ELF-1 (cell line): Measurements from ENCODE around the gene PARP12.
A peak's percentile ranks its signal among the peaks of the same experiment; 100 is the strongest.
"Not testable (repeated sequence)": the region's sequence is repeated elsewhere in the genome, so short reads cannot be mapped to it uniquely, and the experiment has no call there.

Experiments used
- DNase-seq: peaks from one replicate; pipeline ENCODE4 v3.0.0-alpha.2; 2016; ENCODE audit warnings: low read depth, low spot score

PARP12 gene, protein sequence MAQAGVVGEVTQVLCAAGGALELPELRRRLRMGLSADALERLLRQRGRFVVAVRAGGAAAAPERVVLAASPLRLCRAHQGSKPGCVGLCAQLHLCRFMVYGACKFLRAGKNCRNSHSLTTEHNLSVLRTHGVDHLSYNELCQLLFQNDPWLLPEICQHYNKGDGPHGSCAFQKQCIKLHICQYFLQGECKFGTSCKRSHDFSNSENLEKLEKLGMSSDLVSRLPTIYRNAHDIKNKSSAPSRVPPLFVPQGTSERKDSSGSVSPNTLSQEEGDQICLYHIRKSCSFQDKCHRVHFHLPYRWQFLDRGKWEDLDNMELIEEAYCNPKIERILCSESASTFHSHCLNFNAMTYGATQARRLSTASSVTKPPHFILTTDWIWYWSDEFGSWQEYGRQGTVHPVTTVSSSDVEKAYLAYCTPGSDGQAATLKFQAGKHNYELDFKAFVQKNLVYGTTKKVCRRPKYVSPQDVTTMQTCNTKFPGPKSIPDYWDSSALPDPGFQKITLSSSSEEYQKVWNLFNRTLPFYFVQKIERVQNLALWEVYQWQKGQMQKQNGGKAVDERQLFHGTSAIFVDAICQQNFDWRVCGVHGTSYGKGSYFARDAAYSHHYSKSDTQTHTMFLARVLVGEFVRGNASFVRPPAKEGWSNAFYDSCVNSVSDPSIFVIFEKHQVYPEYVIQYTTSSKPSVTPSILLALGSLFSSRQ

DNA sequence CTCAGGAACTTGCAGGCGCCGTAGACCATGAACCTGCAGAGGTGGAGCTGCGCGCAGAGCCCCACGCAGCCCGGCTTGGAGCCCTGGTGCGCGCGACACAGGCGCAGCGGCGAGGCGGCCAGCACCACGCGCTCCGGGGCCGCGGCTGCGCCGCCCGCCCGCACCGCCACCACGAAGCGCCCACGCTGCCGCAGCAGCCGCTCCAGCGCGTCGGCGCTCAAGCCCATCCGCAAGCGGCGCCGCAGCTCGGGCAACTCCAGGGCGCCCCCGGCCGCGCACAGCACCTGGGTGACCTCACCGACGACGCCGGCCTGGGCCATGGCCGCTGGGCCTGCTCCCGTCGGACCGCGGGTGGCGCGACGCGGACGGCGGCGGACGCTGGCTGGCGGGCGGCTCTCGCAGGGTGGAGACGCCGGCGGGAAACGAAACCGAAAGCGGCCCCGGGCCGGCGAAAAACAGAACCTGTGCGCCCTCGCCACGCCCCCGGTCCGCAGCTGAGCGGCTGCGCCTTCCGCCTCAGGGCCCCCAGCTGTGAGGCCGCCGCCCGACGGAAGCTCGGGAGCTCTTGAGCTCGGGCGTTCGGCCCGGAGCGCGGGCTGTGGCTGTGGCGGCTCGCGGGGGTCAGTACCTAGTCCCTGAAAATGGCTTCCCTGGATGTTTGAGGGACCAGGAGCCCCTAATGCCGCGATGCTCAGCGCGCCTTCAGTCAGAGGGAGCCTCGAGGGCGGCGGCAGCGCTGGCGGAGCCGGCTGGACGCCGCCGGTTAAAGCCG is at the start of gene PARP12:
PARP12 (minus strand) TSS at position 424 of the 772 bp plus-strand sequence; CDS start at position 320, 104 bp downstream.
- peak; percentile 81 for DNase-seq

DNA sequence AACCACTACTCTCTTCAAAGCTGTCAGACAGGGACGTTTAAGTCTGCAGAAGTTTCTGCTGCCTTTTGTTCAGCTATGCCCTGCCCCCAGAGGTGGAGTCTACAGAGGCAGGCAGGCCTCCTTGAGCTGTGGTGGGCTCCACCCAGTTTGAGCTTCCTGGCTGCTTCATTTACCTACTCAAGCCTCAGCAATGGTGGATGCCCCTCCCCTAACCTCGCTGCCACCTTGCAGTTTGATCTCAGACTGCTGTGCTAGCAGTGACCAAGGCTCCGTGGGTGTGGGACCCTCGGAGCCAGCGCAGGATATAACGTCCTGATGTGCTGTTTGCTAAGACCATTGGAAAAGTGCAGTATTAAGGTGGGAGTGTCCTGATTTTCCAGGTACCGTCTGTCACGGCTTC is 46.0 kb upstream of the PARP12 start:
- not testable (repeated sequence) for DNase-seq

DNA sequence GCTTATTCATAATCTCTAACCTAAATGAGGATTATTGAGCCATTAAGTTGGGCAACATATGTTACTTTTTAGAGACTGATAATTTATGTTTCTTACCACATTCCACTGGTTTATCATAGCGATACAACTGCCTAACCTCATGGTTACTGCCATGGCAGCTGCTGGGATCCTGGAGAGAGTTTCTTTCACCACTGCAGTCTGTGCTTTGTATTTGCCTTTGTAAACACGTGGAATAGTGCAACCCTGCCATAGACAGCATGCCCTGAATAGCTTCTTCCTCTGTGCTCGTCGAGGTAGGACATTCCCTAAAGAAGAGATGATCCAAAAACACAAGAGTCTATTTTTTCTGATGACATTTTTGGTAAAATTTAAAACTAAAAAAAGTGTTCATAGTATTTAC is 33.7 kb upstream of the PARP12 start:
- no peak for DNase-seq

DNA sequence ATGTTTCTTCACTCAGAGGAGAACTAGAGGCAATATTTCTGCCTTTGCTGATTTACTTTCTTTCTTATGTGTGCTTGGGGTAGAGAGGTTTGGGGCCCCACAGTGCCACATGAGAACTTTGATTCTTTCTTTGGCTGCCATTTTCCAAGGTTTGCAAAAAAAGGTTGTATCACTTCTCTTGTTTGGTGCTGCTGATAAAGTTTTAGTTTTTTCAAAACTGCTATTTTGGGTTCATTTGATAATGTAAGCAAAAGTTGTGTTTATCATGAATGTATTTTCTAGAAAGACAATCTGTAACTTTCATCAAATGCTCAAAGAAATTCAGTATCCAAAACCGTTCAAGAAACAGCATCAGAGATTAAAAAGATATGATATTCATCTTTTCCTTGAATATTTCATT is 30.6 kb upstream of the PARP12 start:
- DNase-seq, result no peak

DNA sequence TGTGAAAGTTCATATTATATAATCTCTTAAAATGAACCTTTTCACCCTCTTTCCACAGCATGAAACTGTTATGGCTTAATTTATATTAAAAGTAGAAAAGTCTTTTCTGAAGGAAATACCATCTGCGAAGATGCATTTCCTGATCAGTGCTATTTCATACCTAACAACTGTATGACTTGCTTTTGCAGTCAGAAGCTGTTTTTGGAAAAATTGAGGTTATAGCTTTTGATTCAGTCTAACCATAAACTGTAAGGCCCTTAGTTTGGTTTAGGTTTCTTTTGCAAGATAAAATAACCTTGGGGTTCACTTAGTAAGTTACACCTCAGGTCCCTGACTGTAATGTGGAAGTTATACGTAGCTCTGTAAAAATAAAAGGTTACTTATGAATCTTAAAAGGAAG is 22.7 kb upstream of the PARP12 start:
- no peak for DNase-seq

GRCh38 chr7:140084972-140085371 is 22.2 kb upstream of the PARP12 start:
- DNase-seq, result no peak

- DNase-seq, result no peak
Measured at GRCh38 chr7:140084142-140084655, 21.4 kb upstream of the PARP12 start.

DNA sequence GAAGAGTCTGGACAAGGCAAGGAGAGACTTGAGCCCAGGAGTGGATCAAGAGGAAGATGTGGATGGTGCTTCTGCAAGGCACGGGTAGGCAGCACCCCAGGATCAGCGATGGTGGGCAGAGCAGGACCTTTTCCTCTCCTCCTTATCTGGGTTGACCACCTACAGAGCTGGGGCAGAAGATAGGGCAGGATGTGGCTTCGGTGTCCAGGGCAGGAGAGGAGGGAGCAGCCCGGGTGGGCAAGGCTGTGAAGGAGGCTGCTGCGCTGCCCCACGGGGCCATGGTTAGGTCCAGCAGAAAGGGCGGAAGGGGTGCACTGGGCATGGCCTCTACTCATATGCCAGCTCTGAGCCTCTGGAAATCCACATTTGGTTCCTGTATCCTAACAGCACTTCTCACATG is 20.0 kb upstream of the PARP12 start:
- DNase-seq, result no peak

DNA sequence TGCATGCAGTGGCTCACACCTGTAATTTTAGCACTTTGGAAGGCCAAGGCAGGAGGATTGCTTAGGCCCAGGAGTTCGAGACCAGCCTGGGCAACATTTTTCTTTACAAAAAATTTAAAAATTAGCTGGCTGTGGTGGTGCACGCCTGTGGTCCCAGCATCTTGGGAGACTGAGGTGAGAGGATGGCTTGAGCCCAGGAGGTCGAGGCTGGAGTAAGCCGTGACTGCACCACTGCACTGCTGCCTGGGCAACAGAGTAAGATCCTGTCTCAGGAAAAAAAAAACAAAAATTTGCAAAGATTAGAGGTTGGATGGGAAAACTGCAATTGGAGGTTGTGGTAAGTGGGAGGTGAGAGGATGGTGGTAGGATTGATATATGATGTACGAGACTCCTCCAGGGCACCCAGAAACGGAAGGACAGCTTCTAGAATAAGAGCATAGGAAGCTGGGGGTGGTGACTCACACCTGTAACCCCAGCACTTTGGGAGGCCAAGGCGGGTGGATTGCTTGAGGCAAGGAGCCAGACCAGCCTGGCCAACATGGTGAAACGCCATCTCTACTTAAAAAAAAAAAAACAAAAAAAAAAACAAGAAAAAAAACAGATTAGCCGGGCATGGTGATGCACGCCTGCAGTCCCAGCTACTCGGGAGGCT is 19.1 kb upstream of the PARP12 start:
- DNase-seq, result no peak

DNA sequence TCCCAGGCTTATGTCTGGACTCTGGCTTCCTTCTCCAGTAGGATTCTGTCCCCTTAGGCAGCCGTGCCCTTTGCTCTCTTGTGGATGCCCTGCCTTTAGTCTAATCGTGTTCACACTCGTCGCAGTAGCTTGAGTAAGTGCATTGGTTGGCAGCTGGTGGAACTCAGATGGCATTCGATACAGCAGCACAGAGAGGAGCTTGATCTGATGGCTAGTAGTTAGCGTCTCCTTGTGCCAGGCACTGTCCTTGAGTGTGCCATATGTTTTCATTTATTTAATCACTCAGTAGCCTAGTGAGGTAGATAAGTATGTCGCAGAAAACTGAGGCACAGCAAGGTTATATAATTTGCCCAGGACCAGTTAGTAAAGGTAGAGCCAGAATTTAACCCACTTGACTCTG is 18.2 kb upstream of the PARP12 start:
- DNase-seq, result no peak

DNA sequence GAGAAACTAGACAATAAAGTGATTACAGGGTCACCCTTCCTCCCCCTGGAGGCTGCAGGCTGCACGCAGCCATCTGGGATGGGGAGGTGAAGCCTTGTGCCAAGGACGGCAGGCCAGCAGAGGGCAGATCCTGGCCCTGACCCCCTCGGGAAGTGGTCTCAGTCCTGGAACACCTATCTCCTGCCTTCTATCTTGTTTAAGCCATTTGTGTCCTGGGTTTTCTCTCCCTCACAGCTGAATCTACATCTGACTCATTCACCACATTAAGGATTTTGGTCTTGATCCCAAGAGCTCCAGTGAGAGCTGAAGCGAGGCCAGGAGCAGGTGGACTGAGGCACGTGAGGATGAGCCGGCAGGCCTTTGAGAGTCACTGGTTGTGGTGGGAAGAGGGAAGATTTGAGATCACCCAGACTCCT is 16.4 kb upstream of the PARP12 start:
- peak; percentile 78 for DNase-seq

GRCh38 chr7:140078392-140078791 is 15.6 kb upstream of the PARP12 start:
- no peak for DNase-seq

- no peak for DNase-seq
Measured at GRCh38 chr7:140074780-140075179, 12.0 kb upstream of the PARP12 start.

GRCh38 chr7:140070546-140070945 is 7.8 kb upstream of the PARP12 start:
- no peak for DNase-seq

DNA sequence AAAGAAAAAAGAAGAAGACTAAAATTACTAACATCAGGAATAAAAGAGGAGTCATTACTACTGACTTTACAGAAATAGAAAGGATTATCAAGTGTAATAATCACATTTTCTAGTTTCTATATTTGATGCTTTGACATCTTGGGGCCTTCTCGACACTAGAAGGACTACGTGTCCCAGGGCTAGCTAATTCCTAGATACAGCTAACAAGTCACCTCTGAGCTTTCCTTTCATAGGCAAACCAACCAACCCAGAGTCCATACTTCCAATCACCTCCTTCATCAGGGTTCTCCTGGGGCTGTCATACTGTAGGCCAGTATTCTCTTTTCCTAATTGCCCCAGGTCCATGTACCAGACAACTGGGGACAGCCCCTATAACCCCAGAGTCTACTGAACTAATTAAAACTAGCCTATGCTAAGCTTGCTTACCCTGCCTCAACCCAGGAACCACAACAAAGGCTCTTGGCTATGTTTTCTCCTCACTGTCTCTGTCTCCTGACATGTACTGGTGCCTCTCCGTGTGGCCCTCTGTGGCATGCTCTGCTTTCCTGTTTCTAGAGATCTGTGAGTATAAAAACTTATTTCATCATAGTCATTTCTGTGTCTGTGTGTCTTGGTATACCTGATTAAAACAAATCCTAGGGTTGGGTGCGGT is 6.7 kb upstream of the PARP12 start:
- DNase-seq, result no peak

- DNase-seq, result no peak
Measured at GRCh38 chr7:140068033-140068432, 5.3 kb upstream of the PARP12 start.

- DNase-seq, result no peak
Measured at GRCh38 chr7:140067052-140067451, 4.3 kb upstream of the PARP12 start.

GRCh38 chr7:140062118-140062527 is 628 bp downstream of the PARP12 start:
- DNase-seq, result no peak

- DNase-seq, result peak; percentile 13
Measured at GRCh38 chr7:140061607-140061930, 1.2 kb downstream of the PARP12 start.

DNA sequence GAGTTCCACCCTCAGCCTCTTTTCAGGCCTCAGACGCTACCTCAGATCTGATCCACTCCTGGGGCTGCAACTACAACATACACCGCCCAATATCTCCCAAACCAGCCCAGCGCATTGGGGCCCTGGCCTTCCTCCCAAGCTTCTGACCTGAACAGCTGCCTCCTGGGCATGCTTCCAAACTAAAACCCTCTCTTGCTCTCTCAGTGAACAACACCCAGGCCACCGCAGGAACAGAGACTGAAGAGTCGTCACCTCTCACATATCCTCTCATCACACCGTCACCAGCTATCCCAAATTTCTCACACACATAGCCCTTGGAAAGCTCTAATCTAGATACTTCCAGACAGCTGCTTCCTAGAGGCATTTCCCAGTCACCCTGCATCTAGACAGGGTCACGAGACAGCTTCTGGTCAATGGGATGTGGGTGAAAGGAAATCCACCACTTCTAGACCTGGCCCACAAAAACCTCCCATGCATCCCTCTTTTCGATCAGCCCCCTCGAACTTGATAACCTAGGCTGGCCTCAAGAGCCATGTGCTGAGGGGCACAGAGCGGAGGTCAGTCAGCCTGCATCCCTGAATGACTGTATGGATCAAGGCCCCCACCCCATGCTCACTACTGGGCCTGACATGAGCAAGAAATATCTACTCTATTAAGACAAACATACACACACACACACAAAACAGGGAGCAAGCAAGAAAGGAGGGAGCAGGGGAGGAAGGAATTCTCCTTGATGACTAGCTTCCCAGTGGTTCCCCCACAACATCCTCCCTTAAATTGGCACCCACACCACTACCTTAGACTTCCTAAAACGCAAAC is 1.8 kb downstream of the PARP12 start:
- no peak for DNase-seq
